ENCODE data around the gene DMKN.

Gene DMKN

DNA sequence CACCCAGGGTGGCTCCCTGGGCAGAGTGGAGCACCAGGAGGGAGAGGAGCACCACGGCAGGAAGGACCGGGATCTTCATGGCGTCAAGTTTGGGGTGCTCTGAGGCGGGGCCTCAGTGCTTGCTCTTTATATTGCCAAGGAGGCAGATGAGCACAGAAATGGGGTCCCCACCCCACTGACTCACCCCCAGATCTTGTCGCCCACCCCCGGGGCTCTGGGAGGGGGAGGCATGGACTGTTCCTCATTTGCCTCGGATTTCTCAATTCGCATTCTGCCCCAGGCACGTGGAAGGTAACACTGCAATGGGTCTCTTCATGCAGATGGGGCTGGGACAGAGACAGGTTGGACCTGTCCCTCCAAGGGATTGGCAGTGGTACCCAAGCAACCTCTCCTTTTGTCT is 23.1 kb downstream of the DMKN start, which contains the start of gene KRTDAP:
Gene KRTDAP (minus strand): TSS at position 101 of the 400 bp plus-strand sequence. CDS start 22 bp downstream, at position 79.
- TF ChIP-seq SNAI2 (CRISPR knock-in tag; IDR thresholded peaks at IDR 0.05): no peak
- no peak for TF ChIP-seq OSR1 (CRISPR knock-in tag; IDR thresholded peaks at IDR 0.05)
- no peak for TF ChIP-seq ZFP3 (CRISPR knock-in tag; IDR thresholded peaks at IDR 0.05)
- TF ChIP-seq ZNF565 (CRISPR knock-in tag; conservative IDR thresholded peaks at IDR 0.05; ENCODE audit: low read depth): no peak
- no peak for TF ChIP-seq ZNF70 (CRISPR knock-in tag; IDR thresholded peaks at IDR 0.05)
- TF ChIP-seq TCF4 (CRISPR knock-in tag; IDR thresholded peaks at IDR 0.05; ENCODE audit: borderline replicate concordance): no peak
- TF ChIP-seq PPARA (CRISPR knock-in tag; IDR thresholded peaks at IDR 0.05; ENCODE audit: borderline replicate concordance): no peak
- ATAC-seq: no peak

- ATAC-seq: no peak
These were observed 24.8 kb downstream of the DMKN start for GRCh38 chr19:35488677-35489076.

More at GRCh38 chr19:35488677-35489076, 24.8 kb downstream of the DMKN start:
- TF ChIP-seq CSDC2 (CRISPR knock-in tag; IDR thresholded peaks at IDR 0.05): no peak
- TF ChIP-seq TSHZ2 (CRISPR knock-in tag; IDR thresholded peaks at IDR 0.05): no peak
- TF ChIP-seq ZNF565 (CRISPR knock-in tag; conservative IDR thresholded peaks at IDR 0.05; ENCODE audit: low read depth): no peak
- TF ChIP-seq RARB (CRISPR knock-in tag; IDR thresholded peaks at IDR 0.05): no peak
- TF ChIP-seq ZC3H10 (CRISPR knock-in tag; IDR thresholded peaks at IDR 0.05): no peak
- no peak for TF ChIP-seq ZFP30 (CRISPR knock-in tag; IDR thresholded peaks at IDR 0.05)
- TF ChIP-seq BACH2 (CRISPR knock-in tag; IDR thresholded peaks at IDR 0.05; ENCODE audit: borderline replicate concordance): no peak
- no peak for TF ChIP-seq TOX (CRISPR knock-in tag; IDR thresholded peaks at IDR 0.05; ENCODE audit: borderline replicate concordance)
- TF ChIP-seq, protein P1, sequence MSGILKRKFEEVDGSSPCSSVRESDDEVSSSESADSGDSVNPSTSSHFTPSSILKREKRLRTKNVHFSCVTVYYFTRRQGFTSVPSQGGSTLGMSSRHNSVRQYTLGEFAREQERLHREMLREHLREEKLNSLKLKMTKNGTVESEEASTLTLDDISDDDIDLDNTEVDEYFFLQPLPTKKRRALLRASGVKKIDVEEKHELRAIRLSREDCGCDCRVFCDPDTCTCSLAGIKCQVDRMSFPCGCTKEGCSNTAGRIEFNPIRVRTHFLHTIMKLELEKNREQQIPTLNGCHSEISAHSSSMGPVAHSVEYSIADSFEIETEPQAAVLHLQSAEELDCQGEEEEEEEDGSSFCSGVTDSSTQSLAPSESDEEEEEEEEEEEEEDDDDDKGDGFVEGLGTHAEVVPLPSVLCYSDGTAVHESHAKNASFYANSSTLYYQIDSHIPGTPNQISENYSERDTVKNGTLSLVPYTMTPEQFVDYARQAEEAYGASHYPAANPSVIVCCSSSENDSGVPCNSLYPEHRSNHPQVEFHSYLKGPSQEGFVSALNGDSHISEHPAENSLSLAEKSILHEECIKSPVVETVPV (CRISPR knock-in tag; IDR thresholded peaks at IDR 0.05): no peak
- TF ChIP-seq PATZ1 (CRISPR knock-in tag; IDR thresholded peaks at IDR 0.05; ENCODE audit: borderline replicate concordance): no peak
- no peak for TF ChIP-seq OSR1 (CRISPR knock-in tag; IDR thresholded peaks at IDR 0.05)
- TF ChIP-seq, protein P2, sequence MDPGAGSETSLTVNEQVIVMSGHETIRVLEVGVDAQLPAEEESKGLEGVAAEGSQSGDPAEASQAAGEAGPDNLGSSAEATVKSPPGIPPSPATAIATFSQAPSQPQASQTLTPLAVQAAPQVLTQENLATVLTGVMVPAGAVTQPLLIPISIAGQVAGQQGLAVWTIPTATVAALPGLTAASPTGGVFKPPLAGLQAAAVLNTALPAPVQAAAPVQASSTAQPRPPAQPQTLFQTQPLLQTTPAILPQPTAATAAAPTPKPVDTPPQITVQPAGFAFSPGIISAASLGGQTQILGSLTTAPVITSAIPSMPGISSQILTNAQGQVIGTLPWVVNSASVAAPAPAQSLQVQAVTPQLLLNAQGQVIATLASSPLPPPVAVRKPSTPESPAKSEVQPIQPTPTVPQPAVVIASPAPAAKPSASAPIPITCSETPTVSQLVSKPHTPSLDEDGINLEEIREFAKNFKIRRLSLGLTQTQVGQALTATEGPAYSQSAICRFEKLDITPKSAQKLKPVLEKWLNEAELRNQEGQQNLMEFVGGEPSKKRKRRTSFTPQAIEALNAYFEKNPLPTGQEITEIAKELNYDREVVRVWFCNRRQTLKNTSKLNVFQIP (CRISPR knock-in tag; IDR thresholded peaks at IDR 0.05; ENCODE audit: borderline replicate concordance, low read depth): no peak
- TF ChIP-seq ESRRG (CRISPR knock-in tag; IDR thresholded peaks at IDR 0.05): no peak
- TF ChIP-seq ZNF70 (CRISPR knock-in tag; IDR thresholded peaks at IDR 0.05): no peak
- no peak for TF ChIP-seq ZFP3 (CRISPR knock-in tag; IDR thresholded peaks at IDR 0.05)
- no peak for TF ChIP-seq ZNF8 (CRISPR knock-in tag; IDR thresholded peaks at IDR 0.05)
- TF ChIP-seq CREB5 (CRISPR knock-in tag; IDR thresholded peaks at IDR 0.05; ENCODE audit: low read depth): no peak
- no peak for TF ChIP-seq ARNTL (CRISPR knock-in tag; IDR thresholded peaks at IDR 0.05; ENCODE audit: borderline replicate concordance, low read depth)
- TF ChIP-seq GLIS3 (CRISPR knock-in tag; IDR thresholded peaks at IDR 0.05): no peak

All from SK-N-SH treated with all-trans-retinoic acid at 6 μM for 48 hours (cell line).